Vagina (tissue), 2 donors: ENCODE measurements around the gene RIOX2.

Experiments
- CTCF ChIP-seq, 3 experiments: fragments of 450-650 bp in 2 of 3; fragments of 200-600 bp in 1 of 3; sonication (generic) in 1 of 3; IDR thresholded peaks; one replicate each; pipeline ENCODE4 v1.5.1; 2017 to 2019; ENCODE audit warnings: antibody characterized with exemption in 3 of 3, mild to moderate bottlenecking in 2 of 3, moderate library complexity in 2 of 3
- POLR2A ChIP-seq, 2 donors: fragments of 450-650 bp; IDR thresholded peaks; one replicate each; pipeline ENCODE4 v1.6.1; 2017; ENCODE audit warnings: antibody characterized with exemption in 2 of 2, mild to moderate bottlenecking in 2 of 2, moderate library complexity in 2 of 2
- POLR2AphosphoS5 ChIP-seq, 2 donors: sonication (generic); formaldehyde crosslinking; IDR thresholded peaks; one replicate each; pipeline ENCODE4 v1.9.0; 2017; ENCODE audit warnings: antibody characterized with exemption in 2 of 2, mild to moderate bottlenecking in 2 of 2, low read depth in 1 of 2; ENCODE audit not compliant: insufficient read depth in 1 of 2

GRCh38 chr3:97960551-97960950, 11.7 kb downstream of the RIOX2 start:
- TF ChIP-seq CTCF (IDR thresholded peaks at IDR 0.05), result no peak
- TF ChIP-seq POLR2A (IDR thresholded peaks at IDR 0.05), result no peak
- no peak for TF ChIP-seq POLR2AphosphoS5 (IDR thresholded peaks at IDR 0.05; ENCODE audit: insufficient read depth in 1 of 2, low read depth in 1 of 2)
